HG03175 (cell line): ENCODE measurements around the gene RFX7.

ENCODE experiments used
- ATAC-seq: cut with Tn5 transposase; IDR thresholded peaks from one replicate; pipeline ENCODE4 v1.9.1; 2021; ENCODE audit warnings: mild to moderate bottlenecking, moderate library complexity; ENCODE audit not compliant: unreplicated experiment

The RFX7 gene

DNA sequence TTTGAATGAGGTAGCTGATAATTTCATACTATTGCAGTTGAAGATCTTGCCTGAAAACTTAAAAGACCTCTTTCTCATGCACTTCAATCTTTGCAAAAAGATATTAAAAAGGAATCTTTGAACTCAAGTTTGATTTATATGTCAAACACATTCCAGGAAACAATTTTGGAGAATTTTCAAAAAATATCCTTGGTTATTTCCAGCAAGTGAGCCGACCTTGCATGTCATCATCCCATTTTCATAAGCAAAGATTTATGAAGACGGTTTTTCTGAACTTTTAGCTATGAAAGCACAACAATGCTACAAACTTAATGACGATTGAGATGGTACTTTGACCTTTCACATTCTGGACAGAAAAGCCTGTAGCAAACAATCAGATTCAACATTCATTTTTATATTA lies 95.6 kb downstream of the RFX7 start:
- ATAC-seq, result no peak

DNA sequence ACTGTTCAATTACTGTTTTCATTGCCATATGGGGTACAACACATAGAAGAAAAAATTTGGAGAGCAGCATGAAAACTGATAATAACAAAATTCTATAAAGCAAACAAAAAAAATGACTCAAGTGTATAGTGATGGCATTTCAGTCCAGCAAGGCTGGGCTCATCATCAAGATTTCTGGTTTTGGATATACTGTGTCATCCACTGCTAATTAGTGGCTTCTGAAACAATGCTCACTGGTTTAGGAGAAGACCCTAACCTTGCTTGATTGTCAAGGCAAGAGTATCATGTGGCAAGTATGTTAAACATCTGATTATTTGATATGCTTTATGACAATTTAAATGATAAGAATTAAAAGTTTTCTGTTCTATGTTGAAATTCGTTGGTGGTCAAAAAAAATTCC lies 96.9 kb downstream of the RFX7 start:
- no peak for ATAC-seq

DNA sequence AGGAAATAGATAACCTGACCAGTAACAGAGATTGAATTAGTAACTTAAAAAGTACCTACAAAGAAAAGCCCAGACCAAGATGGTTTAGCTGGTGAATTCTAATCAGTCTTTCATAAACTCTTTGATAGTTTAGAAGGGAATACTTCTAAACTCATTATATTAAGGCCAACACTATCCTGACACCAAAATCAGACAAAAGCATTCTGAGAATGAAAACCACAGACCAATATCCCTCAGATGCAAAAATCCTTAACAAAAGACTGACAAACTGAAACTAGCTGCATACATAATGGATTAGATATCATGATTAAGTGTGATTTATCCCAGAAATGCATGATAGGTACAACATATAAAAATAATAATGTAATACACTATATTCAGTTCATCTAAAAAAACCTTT lies 115.6 kb downstream of the RFX7 start:
- ATAC-seq, result no peak

DNA sequence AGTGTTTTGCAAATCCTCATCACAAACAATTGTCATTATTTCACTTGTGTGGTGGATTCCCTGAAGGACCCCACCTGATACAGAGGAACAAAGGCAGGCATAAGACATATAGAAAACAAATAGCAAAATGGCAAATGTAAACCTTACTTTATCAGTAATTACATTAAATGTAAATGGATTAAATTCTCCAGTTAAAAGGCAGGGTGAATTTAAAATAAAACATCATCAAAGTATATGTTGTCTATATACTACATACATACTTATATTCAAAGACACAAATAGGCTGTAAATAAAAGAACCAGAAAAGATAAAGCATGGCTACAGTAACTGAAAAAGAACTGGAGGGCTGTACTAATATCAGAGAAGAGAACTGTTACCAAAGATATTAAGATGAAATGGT lies 117.3 kb downstream of the RFX7 start:
- no peak for ATAC-seq

DNA sequence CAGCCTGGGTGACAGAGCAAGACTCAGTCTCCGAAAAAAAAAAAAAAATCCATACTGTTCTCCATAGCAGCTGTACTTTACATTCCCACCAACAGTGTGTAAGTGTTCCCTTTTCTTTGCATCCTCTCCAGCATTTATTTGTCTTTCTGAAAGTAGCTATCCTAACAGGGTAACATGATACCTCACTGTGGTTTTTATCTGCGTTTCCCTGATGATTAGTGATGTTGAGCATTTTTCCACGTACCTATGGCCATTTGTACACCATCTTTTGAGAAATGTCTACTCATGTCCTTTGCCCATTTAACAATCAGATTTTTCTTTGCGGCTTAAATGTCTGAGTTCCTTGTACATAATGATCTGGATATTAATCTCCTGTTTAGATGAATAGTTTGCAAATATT lies 119.3 kb downstream of the RFX7 start:
- no peak for ATAC-seq

DNA sequence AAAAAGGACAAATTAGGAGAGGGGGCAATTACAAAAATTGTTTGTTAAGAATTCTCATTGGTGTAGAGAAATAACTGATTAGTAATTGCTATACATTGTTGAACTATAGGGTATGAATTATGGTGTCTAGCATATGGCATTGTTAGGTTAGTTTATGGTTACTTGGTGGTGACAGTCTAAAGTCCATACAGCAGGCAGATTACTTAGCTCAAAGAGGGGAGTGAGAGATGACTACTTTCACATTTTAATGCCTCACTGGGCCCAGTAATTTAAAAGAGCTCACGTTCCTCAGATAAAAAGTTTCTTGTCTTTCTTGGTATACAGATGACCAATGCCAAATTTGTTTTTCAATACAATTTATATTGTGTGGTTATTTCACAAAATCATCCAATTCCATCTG lies 137.8 kb downstream of the RFX7 start:
- no peak for ATAC-seq

DNA sequence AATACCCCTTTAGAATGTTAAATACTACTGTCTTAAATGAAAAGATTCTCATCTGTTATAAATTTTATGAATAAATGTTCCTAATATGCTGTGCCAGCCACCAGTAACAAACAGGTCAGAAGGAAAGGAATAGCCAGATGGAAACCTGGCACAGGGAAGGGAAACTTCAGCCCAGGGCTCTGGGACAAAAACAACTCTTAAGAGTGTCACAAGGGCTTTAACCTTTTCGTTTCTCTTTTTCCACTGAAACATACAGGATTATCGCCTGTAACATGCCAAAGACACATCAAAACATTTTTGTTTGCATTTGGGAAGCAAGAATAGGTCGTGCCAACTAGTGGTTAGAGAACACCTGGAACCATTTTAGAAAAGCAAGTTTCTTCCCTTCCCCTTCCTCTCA lies 141.2 kb downstream of the RFX7 start:
- ATAC-seq, result no peak

DNA sequence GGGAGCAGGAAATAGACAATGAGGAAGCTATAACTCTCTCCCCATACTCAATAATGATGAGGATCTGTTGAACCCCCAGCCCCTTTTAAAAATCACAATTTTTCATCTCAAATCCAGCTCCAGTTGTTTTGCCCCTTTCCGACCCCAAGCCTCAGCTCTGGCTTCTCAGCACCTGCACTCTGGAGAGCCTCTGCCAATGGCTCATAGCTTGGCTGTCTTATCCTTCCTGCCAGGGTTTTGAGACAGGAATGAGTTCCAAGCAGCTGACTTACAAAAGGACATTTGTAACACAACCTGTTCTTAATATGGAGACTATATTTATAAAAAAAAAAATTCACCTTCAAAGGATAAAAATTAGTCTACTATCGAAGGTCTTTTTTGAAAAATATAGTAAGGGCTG lies 144.4 kb downstream of the RFX7 start:
- no peak for ATAC-seq

DNA sequence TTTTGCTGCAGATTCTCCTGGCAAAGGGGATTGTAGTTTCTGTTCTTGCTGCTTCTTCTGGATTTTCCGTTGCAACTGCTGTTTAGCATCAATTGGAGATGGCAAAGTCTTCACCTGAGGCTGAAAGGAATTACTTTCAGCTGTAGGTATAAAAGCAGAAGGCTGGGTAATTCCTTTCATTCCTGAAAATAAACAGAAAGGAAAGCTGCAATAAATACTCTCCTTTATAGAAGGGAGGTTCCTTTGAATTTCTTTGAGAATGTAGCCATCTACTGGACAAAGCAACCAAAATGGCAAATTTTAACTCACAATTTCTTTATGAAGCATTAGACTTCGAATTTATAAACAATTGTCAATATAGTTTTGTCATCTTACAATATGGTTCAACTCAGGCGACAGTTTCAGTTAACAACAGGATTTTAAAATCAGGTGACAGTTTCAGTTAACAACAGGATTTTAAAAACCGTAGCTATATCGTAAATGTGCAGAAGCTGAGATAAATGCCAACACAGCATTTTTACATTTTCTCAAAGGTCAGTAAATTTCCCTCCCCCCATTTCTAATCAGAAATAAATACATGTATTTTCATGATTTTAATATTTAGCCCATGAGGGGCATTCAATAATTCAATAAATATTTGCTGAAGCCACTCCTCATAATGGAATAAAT lies 145.3 kb downstream of the RFX7 start:
- ATAC-seq, result no peak

DNA sequence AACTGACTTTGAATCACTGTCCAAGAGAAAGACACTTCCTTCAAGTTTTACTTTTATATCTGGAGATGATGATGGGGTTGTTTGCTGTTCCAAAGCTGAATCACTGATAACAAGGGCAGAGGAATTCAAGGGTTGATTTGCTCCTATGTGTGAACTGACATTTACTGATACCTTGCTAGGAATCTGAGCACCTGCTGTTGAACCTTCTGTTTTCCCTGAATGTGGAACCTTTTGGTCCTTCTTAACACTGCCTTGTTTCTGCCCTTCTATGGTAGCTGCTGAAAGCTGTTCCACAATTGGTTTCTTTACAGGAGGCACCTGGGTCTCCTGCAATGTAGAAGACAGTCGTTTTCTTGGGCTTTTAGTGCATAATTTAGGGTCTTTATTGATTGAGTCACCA lies 148.3 kb downstream of the RFX7 start:
- ATAC-seq, result no peak

DNA sequence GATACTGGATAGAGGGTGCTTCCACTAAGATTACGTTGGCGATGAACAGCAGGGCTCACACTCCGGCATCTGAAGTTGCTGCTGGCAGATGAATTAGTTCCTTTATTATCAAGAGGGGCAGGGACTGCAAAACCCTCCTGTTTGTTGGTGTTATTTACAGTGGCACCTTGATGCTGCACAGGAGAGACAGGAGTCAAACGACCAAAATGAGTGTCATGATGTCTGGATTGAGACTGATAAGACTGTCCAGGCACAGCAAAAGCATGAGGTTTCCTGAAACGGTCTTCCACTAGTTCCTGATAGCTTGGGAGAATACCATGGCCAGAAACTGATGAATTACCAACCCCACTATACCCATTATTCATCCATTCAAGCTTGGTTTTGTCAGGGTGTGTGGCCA lies 149.5 kb downstream of the RFX7 start:
- no peak for ATAC-seq

DNA sequence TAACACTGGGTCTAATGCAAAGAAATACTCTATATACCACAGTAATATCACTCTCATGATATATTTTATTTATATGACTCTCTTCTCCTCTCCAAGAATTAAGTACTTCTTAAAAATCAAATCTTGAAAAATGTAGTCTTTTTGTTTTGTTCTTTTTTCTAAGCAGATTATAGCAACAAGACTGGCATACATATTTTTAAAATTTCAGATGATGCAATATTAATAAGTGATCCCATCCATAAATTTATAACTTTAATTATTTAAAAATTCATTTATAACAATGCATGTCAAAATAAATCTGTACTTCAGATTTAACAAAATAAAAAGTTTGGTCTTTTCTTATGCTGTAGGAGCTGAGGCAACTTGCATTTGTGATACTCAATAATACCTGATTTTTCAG lies 155.3 kb downstream of the RFX7 start:
- no peak for ATAC-seq

DNA sequence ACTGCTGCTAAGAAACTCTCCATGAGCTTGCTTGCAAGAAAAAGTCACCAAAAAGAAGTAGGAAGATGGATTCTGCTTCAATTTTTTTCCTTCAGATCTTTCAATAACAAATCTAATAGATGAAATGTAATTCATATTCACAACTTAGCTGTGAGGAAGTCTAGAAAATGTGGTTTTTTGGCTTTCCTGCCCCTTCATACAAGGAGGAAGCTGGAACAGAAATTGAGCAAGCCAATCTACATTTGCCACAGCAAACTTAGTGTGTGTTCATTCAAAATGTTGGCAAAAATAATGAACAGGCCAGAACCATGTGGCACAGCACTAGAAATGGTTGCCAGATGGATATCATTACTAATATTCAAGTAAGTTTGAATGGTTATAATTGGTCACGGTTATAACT lies 157.1 kb downstream of the RFX7 start:
- ATAC-seq, result no peak

DNA sequence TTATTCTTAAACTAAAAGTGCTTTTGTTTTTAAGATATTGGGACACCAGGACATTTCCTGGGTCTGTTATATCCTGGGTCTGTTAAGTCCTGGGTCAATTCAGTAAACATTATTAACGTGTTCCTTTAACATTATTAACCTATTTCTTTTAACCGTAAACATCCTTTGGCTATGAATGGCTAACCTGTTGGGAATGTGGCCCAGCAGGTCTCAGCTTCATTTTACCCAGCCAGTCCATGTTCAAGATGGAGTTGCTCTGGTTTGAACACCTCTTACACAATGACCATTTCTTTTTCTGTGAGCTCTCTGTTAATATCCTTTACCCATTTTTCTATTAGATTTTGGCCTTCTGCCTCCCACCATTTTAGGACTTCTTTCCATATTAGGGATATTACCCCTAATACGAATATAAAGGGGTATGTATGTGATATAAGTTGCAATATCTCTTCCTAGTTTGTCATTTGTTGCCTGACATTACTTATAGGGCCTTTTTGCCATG lies 161.4 kb downstream of the RFX7 start:
- no peak for ATAC-seq

DNA sequence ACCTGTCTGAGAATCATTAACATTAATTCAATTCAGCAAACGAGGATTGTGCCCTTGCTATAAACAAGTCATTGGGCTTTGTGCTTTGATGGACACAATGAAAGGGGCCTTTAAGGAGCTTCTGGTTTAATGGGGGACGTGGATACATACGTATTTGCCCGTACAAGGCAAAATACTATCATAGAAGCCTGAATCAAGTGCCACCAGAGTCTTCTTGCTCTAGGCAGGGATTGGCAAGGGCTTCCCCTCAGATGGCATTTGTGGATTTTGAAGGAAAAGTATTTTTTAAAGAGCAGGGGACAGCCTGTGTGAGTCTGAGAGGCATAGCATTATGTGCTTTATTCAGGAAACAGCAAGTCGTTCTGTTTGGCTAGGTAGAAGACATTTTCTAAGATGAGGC lies 166.6 kb downstream of the RFX7 start:
- no peak for ATAC-seq

DNA sequence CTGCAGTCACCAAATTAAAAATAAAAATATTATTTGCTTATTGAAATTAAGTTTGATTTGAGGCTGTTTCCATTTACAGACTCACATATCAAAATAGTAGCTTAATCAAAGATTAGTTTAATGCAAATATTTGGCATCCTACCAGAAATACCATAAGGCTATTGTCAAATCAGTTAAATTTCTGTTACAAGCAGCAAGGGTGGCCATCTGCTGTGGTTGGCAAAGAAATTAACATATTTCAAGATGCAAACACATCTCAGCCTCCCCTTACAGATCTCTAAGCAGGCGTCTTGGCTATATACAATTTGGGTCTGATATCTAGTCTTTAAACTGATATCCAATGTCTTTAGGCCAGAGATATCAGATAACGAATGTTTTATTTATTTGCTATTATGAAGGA lies 167.0 kb downstream of the RFX7 start:
- no peak for ATAC-seq

DNA sequence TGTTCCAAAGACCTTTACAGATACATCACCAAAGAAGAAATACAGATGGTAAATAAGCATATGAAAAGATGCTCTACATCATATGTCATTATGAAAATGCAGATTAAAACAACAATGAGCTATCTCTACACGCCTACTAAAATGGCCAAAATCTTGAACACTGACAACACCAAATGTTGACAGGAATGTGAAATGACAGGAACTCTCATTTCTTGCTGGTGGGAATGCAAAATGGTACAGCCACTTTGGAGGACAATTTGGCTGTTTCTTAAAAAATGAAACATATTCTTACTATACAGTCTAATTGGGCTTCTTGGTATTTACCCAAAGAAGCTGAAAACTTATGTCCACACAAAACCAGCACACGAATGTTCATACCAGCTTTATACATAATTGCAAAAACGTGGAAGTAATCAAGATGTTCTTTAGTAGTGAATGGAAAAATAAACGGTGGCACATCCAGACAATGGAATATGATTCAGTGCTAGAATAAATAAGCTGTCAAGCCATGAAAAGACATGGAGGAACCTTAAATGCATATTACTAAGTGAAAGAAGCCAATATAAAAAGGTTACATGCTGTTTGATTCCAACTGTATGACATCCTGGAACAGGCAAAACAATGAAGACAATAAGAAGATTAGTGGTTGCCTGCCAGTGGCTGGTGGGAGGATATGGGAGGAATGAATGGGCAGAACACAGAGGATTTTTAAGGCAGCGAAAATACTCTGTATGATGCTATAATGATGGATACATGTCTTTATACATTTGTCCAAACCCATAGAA lies 169.0 kb downstream of the RFX7 start:
- no peak for ATAC-seq

DNA sequence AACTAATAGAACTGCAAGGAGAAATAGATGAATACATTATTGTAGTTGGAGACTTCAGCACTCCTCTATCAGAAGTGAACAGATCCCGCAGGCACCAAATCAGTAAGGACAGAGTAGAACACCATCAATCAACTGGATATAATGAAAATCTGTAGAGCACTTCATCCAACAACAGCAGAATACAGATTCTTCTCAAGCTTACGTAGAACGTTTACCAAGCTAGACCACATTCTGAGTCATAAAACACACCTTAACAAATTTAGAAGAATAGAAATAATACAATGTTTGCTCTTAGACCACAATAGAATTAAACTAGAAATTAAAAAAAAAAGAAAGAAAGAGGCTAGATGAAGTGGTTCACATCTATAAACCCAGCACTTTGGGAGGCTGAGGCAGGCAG lies 179.5 kb downstream of the RFX7 start:
- ATAC-seq, result no peak

DNA sequence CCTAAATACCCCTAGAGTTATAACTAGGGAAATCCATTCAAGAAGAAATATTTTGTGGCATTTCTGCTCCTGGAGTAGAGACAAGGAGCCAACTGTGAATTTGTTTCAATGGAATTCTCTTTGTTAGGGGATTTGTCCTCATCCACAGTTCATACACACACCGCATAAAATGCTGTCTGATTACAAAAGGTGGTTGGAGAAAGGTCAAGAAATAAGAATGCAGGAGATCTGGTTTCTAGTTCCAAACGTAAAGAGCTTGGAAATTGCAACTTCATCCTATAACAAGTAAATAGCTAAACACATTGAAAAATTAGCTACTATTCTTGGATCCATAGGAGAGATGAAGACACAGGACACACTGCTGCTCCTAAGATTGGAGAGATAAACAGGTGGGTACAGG lies 184.0 kb downstream of the RFX7 start:
- no peak for ATAC-seq

DNA sequence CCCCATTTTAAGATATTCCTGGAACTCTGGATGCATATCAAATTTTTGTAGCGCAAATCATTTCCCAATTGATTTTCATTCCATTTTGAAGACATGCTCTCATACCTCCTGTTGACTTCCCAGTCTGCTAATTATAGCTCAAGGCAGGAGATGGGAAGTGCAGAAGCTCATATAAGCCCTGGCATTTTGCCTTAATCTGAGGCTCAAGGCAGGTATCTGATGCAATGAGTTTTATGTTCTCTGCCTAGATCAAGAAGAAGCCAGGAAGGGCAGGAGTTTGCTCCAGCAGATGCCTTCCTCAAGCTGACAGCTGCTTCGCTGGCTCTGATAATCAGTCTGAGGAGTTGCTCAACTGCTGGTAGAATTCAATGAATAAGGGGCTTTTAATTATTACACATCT lies 184.7 kb downstream of the RFX7 start:
- no peak for ATAC-seq

DNA sequence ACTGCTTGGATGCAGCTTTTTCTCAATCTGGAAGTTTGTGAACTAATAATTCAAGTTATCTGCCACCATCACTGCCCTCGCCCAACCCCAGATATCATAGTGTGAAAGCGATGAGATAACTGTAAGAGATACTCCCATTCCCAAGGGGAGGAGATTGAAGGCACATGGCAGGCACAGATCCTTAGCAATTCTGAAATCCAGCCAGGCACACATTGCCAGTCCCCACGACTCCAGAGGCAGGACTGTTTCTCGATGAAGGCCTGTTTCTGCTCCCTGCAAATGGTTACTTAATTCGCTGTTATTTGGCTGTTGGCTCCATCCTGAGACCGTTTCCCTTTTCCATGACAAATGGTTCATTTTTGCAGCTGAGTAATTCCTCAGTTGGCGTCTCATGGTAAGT lies 187.1 kb downstream of the RFX7 start:
- ATAC-seq, result no peak

DNA sequence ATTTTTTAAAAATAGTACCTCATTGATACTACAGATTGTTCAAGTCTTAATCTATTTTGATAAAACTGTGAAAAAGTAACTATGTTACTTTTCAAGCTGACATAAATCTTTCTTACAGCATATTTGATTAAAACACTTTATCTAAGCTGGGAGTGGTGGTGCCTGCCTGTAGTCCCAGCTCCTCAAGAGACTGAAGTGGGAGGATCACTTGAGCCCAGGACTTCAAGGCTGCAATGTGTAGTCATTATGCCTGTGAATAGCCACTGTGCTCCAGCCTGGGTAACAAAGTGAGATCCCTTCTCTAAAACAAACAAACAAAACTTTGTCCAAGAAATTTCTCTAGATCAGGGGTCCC lies 190.7 kb downstream of the RFX7 start:
- ATAC-seq, result peak; percentile 11
